SIG-M5 treated with dmso at 0.1 percent for 504 hours (cell line): ENCODE data around the gene ZNF236.

Experiments
- DNase-seq: peaks from one replicate; lab custom pipeline; 2025; ENCODE audit not compliant: unreplicated experiment; lab: John Stamatoyannopoulos, UW

Gene ZNF236

GRCh38 chr18:77000527-77000926 lies 178.2 kb downstream of the ZNF236 start:
- peak; percentile 41 for DNase-seq

DNA sequence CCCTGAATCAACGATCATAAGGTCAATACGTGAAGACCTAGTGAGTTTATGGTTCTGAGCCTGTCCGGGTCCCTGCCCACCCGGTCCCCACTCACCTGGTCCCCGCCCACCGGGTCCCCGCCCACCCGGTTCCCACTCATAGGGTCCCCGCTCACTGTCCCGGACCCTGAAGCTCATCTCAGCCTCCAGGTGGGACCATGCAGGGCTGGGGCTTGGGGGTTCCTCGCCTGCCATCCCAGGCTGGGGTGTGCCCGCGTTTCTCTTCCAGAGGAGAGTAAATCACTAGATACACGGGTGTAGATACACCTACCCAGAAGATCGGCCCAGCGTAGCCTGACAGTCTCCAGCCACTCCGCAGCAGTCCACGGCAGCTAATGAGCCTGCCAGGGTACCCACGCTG lies 178.7 kb downstream of the ZNF236 start:
- DNase-seq: no peak

DNA sequence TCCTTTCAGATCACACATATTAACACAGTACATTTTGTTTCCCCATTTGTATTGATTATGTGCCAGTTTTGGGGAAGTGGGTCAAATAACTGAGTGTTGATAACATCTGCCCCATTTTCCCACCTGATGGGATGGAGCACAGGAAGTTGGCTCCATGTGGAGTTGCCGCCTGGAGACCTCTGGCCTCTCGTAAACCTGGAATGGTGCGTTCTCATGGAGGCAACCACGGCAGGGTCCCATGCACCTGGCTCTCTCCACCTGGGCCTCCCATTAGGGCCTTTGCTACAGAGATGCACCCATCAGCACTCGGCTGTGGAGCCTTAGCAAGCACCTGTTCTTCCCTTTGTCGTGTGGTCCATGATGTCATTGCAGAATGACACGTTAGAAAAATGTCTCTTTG lies 179.6 kb downstream of the ZNF236 start:
- no peak for DNase-seq

DNA sequence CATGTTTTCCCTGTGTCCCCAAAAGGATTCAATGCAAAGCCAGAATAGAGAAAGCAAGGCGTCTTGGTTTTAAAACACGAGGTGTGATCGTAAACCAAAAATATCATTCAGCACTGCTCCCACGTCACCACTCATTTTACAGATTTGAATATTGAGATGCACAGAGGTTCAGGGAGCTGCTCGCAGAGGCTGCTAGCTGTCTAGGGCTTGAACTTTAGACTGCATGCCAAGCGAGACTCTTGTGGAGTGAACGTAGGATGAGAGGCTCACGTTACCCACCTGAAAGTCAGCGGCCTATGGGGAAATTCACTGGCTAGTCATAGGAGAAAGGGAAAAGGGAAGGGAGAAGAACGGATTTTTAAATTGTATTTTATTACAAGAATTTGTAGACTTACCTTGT lies 180.1 kb downstream of the ZNF236 start:
- DNase-seq: no peak

- DNase-seq: no peak
These were observed 181.0 kb downstream of the ZNF236 start for GRCh38 chr18:77003316-77003715.

- peak; percentile 80 for DNase-seq
These were observed 182.4 kb downstream of the ZNF236 start for GRCh38 chr18:77004555-77005380.

DNA sequence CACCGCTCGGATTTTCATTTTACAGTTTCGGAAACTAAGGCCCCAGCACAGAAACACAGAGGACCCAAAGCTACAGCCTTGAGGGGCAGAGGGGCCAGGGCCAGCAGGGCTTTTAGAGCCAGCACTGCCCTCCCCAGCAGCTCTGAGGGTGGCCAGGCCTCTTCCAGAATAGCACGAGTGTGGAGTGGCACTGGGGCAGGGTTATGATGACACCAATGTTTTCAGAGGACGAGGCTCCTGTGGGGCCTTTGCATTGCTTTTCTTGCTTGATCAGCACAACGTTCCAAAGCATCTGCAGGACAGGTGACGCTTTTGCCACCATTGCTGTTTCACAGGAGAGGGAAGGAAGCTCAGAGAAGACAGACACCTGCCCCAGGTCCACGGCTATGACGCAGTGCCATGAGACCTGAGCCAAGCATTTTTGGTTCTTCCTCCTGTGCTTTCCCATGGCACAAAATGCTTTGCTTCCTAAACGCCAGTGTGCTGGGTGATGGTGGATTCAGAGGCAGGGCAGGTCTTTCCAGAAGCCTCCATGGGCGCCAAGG lies 183.4 kb downstream of the ZNF236 start:
- DNase-seq: no peak

DNA sequence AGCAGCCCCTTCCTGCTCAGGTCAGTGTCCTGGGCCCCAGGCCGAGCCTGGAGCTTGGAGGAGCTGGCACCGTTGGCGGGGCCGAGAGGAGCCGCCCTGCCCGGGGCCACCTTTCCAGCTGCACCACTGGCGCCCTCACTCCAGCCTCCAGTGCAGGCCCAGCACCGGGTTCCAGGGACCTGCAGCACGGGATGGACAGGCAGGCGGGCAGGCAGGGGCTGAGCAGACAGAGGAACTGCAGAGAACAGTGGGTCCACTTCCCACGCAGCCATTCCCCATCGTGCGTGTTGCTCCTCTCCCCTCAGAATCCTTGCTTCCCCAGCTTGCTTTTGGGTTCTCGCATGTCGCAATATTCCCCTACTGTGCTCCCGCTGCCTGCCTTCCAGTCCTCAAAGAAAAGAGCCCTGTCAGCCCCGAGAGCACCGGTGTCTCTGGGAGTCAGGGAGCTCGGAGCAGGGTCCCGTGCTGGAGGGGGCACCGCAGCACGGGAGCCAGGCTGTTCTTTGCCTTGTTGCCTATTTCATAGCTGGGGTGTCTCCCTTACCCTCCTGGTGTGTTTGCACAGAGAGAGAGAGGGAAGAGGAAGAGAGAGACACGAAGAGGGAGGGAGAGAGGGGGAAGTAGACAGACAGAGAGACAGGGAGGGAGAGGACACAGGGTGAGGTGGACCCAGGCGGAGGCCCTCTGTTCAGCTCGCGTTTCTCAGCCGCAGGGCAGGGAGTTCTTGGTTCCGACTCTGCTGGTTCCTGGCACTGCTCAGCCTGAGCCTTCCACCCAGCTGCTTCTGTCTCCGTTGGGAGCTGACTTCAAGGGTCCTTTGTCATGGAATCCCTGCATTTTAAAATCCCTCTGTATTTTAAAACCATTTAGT lies 184.2 kb downstream of the ZNF236 start:
- peak; percentile 80 for DNase-seq

DNA sequence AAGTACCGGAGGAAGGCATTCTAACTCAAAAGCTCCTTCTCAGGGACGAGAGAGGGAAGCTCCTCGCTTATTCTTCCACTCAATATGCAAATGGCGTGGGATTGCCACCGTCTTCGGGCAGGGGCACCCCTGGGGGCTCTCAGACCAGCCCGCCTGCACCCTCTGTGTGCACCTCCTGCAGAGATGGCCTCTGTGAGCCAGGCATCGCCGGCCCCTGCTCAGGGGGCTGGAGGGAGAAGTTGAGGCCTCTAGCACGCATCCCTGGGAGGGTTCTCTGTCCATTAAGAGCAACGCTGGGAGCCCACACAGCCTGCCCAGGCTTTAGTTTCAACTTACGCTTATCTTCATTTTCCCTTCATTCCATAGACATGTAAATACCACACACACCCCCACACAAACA lies 184.9 kb downstream of the ZNF236 start:
- DNase-seq: no peak

- DNase-seq: no peak
These were observed 185.6 kb downstream of the ZNF236 start for GRCh38 chr18:77008006-77008405.

DNA sequence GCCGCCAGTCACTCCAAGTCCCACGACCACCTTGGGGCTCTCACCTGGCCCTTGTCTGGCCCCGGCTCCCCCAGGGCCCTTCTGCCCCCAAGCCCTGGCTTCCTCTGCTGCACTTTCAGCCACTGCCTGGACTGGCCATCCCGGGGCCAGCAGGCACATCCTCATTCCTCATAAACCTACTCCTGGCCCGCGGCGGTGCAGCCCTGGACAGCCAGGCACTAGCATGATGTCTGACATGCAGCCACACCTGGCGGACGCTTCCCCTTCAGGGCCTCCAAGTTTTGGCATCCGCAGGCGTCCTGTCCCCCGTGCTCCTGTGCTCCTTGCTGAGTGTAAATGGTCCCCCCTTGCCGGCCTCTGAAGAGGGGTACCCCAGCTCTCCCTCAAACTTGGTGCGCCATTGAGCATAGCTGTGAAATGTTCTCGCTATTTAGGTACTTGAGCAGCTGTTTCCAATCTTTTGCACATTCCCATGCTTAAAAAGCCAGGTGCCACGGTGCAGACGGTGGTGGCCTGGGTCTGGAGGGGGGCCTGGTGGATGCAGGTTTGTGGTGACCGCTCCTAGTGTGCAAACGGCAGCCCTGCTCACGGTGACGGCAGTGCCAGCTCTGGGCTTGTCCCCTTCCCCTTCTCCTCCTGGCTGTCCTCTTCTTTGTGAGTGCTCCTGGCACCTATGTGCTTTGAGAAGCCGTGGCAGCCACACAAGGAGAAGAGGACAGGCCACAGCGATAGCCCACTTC lies 186.4 kb downstream of the ZNF236 start:
- DNase-seq: no peak

- no peak for DNase-seq
These were observed 187.3 kb downstream of the ZNF236 start for GRCh38 chr18:77009675-77010074.

DNA sequence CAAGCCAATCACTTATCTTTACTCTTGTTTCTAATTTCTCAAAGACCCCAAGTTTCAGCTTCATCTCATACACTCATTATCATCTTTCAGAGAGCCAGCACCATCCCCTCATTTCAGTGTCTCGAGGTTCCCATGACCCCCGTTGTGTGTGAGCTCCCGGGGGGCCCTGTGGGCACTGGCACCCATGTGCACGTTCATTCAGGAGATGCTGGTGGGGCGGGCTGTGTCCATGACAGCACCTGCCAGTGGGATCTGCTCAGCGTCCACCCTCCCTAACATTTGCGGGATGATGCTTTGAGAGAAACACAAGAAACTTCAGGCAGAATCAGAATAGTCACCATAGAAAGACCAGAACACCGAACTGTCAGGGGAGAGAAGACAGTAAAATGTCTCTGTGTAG lies 189.8 kb downstream of the ZNF236 start:
- DNase-seq: no peak

DNA sequence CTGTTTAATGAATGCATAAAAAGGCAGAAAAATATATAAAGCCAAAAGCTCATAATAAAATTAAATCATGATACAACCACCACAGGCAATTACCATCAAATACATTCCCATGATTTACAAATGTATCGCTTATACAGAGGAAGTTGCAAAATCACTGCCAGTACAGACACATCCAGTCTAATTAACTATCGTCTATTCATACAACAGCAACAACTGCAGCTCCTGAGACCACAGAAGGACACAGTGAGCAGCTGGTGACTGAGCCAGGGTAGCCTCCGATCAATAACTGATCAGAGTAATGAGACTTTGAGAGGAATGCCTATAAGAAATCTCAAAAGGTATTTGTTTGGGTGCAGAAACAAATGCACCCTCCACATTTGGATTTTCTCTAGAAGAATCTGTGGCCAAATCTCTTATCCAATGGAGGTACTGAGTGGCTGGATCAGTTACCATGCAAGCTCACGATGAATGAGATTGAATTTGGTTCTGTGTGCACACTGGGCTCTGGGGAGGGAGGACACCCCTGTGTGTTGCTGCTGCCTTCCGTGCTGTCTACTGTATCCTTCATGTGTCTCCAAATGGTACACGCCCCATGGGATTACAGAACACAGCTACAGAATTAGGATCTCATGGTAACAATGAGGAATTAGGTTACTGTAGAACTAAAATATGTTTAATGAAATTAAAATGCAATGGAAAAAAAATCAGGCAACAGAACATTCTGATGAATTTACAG lies 190.6 kb downstream of the ZNF236 start:
- DNase-seq: no peak

DNA sequence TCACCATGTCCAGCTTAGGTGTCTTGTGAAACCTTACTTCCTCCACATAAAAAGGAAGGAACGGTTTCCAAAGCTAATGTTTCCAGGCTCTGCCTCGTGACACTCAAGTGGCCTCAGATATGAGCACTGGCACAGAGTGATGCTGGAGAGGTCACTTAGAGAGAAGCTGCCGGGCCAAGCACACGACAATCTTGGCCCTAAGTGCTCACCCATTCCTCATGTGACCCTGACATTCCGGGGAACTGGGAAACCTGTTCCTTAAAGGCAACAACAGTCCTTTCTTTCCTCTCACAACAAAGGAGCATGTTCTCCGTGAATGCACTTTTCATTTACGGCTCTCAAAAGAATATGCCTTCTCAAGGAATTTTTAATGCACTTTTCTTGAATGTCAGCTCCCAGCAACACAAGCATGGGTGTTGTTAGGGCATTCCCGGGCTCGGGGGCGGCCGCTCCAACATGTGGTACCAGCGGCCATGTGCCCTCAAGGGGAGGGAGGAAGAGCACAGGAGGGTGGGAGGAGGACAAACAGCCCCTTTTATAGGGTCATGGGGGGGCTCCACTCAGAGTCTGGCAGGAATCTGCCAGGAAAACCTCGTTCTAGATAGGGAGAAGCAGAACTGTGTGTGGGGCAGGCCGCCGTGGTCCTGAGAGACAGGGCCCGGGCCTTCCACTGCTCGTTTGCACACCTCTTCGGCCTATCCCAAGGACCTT lies 191.6 kb downstream of the ZNF236 start:
- no peak for DNase-seq

- DNase-seq: no peak
These were observed 192.2 kb downstream of the ZNF236 start for GRCh38 chr18:77014538-77014937.

GRCh38 chr18:77015169-77015568 lies 192.8 kb downstream of the ZNF236 start:
- DNase-seq: peak; percentile 66

- no peak for DNase-seq
These were observed 193.7 kb downstream of the ZNF236 start for GRCh38 chr18:77015771-77016710.

DNA sequence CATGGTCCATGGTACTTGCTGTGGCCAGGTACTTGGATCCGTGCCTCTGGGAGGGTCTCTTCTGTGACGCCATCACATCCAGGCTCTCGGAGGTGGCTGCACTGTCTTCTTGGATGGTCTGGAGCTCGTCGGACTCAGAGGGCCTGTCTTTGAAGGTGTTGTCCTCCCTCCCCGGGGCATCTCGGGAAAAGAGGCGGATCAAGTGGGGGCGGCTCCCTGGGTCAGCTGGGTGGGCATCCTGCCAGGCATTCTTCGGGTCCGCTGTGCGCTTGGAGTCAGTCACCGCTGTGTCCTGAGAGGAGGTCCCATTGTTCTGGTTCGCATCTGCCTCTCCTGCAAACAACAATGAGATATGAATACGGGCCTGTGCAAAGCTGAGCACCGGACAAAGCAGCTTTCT lies 194.6 kb downstream of the ZNF236 start:
- DNase-seq: no peak
